ENCODE measurements around the gene LGR4.

Gene LGR4

GRCh38 chr11:27398400-27398770 lies 74.2 kb downstream of the LGR4 start:
- no peak for TF ChIP-seq CTCF (IDR thresholded peaks at IDR 0.05; ENCODE audit: low read depth, low read length)
- no peak overlapping the region for H3K4me3 ChIP-seq (ENCODE audit: low read depth, low read length)

GRCh38 chr11:27397624-27398399 lies 74.8 kb downstream of the LGR4 start:
- H3K4me3 ChIP-seq (ENCODE audit: low read depth, low read length): no peak overlapping the region
- TF ChIP-seq CTCF (IDR thresholded peaks at IDR 0.05; ENCODE audit: low read depth, low read length): no peak

- TF ChIP-seq CTCF (IDR thresholded peaks at IDR 0.05; ENCODE audit: low read depth, low read length): no peak
- H3K4me3 ChIP-seq (ENCODE audit: low read depth, low read length): no peak overlapping the region
Observed at GRCh38 chr11:27396259-27396839, 76.2 kb downstream of the LGR4 start.

- no peak for TF ChIP-seq CTCF (IDR thresholded peaks at IDR 0.05; ENCODE audit: low read depth, low read length)
- no peak overlapping the region for H3K4me3 ChIP-seq (ENCODE audit: low read depth, low read length)
Observed at GRCh38 chr11:27395556-27396258, 76.9 kb downstream of the LGR4 start.

- no peak overlapping the region for H3K4me3 ChIP-seq (ENCODE audit: low read depth, low read length)
- no peak for TF ChIP-seq CTCF (IDR thresholded peaks at IDR 0.05; ENCODE audit: low read depth, low read length)
Observed at GRCh38 chr11:27394781-27395228, 77.8 kb downstream of the LGR4 start.

- H3K4me3 ChIP-seq (ENCODE audit: low read depth, low read length): no peak overlapping the region
- TF ChIP-seq CTCF (IDR thresholded peaks at IDR 0.05; ENCODE audit: low read depth, low read length): no peak
Observed at GRCh38 chr11:27392278-27393114, 80.1 kb downstream of the LGR4 start.

Measured in WI38 (cell line).